ENCODE results near the gene PTCRA. TPM values are rescaled to one million over a fixed set of nuclear protein-coding genes. Genes with fewer than 3 reads are reported as not detected.
"Not testable (repeated sequence)": the region's sequence is repeated elsewhere in the genome, so short reads cannot be mapped to it uniquely, and the experiment has no call there.

The PTCRA gene
- total RNA-seq, 4 donors from 2014 or later, result not detected

- Histone ChIP-seq H3K27ac (no peak overlapping the region), H3K4me1 (peaks cover 0 to 13% (median 4%) of the 10 kb centered on the region in 4 donors), H3K36me3 (no peaks in the 10 kb centered on the region), H3K27me3 (no peaks in the 10 kb centered on the region), H3K4me3 (no peak overlapping the region), H3K9me3 (no peaks in the 10 kb centered on the region)
- no peak for DNase-seq
- 66% methylated on average over 8 of the region's 8 CpGs; no CpG with 5 or more reads in 1 of the 2 donors for WGBS, 2 donors (ENCODE audit: low coverage in 1 of 2)
- TF ChIP-seq POLR2A (IDR thresholded peaks at IDR 0.05) (no peak), EP300 (IDR thresholded peaks at IDR 0.05; ENCODE audit: low read depth) (no peak), CTCF (IDR thresholded peaks at IDR 0.05) (no peak), POLR2AphosphoS5 (IDR thresholded peaks at IDR 0.05) (no peak)
- in situ Hi-C loops (cut with MboI; ENCODE audit: low pct_ligation_motif_present in 1 of 4, low pct_unique_long_range_greater_than_20kb in 1 of 4, low sequenced_read_pairs in 3 of 4), result loop anchor here in 3 of 4 donors (10.0 to 25.0 kb wide), 2 partner anchors 163 to 245 kb away; partner anchors contain the start of gene TBCC (in 1 of the 3)
- intact Hi-C loops (cut with DNase I; ENCODE audit: low total_unique reads), result loop anchor here (5.0 kb wide), 1 partner anchor 242 kb away; no protein-coding TSS in a partner anchor
These were observed 16.0 kb upstream of the PTCRA start for GRCh38 chr6:42899871-42900270.

GRCh38 chr6:42901538-42901957 lies 14.3 kb upstream of the PTCRA start:
- in situ Hi-C loops (cut with MboI; ENCODE audit: low pct_ligation_motif_present in 1 of 4, low pct_unique_long_range_greater_than_20kb in 1 of 4, low sequenced_read_pairs in 3 of 4) (loop anchor here in 3 of 4 donors (10.0 kb wide), 1 partner anchor 243 kb away; no protein-coding TSS in a partner anchor), intact Hi-C loops (cut with DNase I; ENCODE audit: low total_unique reads) (loop anchor here (5.0 kb wide), 1 partner anchor 241 kb away; no protein-coding TSS in a partner anchor)
- no peaks in the 10 kb centered on the region for H3K36me3 ChIP-seq
- 0 to 4% methylated on average over 1 to 11 of the region's 11 CpGs for WGBS, 2 donors (ENCODE audit: low coverage in 1 of 2)
- TF ChIP-seq CTCF (IDR thresholded peaks at IDR 0.05) (peak; percentile 87 to 95 (median 90)), EP300 (IDR thresholded peaks at IDR 0.05; ENCODE audit: low read depth) (no peak)
- peaks cover 0 to 13% (median 4%) of the 10 kb centered on the region in 4 donors for H3K4me1 ChIP-seq
- H3K4me3 ChIP-seq, result no peak overlapping the region
- H3K27ac ChIP-seq, result no peak overlapping the region
- H3K27me3 ChIP-seq, result no peaks in the 10 kb centered on the region
- peak; percentile 76 for DNase-seq
- H3K9me3 ChIP-seq, result no peaks in the 10 kb centered on the region

GRCh38 chr6:42902429-42903263 lies 13.2 kb upstream of the PTCRA start:
- H3K27me3 ChIP-seq, H3K36me3 ChIP-seq, H3K27ac ChIP-seq, H3K4me3 ChIP-seq, DNase-seq, H3K9me3 ChIP-seq: not testable (repeated sequence)
- H3K4me1 ChIP-seq, result peaks cover 0 to 13% (median 4%) of the 10 kb centered on the region in 4 donors
- in situ Hi-C loops (cut with MboI; ENCODE audit: low pct_ligation_motif_present in 1 of 4, low pct_unique_long_range_greater_than_20kb in 1 of 4, low sequenced_read_pairs in 3 of 4), result loop anchor here in 3 of 4 donors (10.0 kb wide), 1 partner anchor 242 kb away; no protein-coding TSS in a partner anchor
- WGBS, 2 donors (ENCODE audit: low coverage in 1 of 2), result 90 to 93% methylated on average over 15 to 22 of the region's 22 CpGs
- intact Hi-C loops (cut with DNase I; ENCODE audit: low total_unique reads), result loop anchor here (5.0 kb wide), 1 partner anchor 240 kb away; no protein-coding TSS in a partner anchor

GRCh38 chr6:42904467-42904866 lies 11.4 kb upstream of the PTCRA start:
- no peak overlapping the region for H3K4me3 ChIP-seq
- TF ChIP-seq CTCF (IDR thresholded peaks at IDR 0.05) (no peak), POLR2AphosphoS5 (IDR thresholded peaks at IDR 0.05) (no peak)
- H3K9me3 ChIP-seq, result no peaks in the 10 kb centered on the region
- WGBS, 2 donors (ENCODE audit: low coverage in 1 of 2), result 93 to 95% methylated on average over 10 of the region's 10 CpGs
- H3K4me1 ChIP-seq, result peaks cover 0 to 6% (median 4%) of the 10 kb centered on the region in 4 donors
- no peak for DNase-seq
- H3K36me3 ChIP-seq, result no peaks in the 10 kb centered on the region
- intact Hi-C loops (cut with DNase I; ENCODE audit: low total_unique reads) (loop anchor here (5.0 kb wide), 1 partner anchor 238 kb away; no protein-coding TSS in a partner anchor), in situ Hi-C loops (cut with MboI; ENCODE audit: low pct_ligation_motif_present in 1 of 4, low pct_unique_long_range_greater_than_20kb in 1 of 4, low sequenced_read_pairs in 3 of 4) (loop anchor here in 3 of 4 donors (10.0 kb wide), 1 partner anchor 240 kb away; no protein-coding TSS in a partner anchor)
- H3K27me3 ChIP-seq, result no peaks in the 10 kb centered on the region
- H3K27ac ChIP-seq, result no peak overlapping the region

Measured in transverse colon (tissue), 4 donors.